ENCODE results near the gene CNOT2.

DNA sequence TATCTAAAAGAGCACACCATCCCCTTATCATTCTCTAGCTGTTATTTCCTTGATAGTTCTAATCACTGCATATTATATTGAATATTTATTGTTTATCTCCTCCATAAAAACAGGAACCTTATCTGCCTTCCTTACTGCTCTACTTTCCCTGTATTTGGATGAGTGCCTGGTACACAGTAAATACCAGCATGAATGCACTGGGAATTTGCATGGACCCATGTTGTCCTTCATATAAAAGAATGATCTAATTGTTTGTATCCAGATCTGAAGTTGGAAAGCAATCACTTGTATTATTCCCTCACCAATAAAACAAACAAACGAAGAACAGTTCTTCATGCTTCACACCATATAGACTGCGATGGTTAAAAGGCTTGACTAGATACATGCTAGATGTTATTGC lies 15.3 kb upstream of the CNOT2 start:
- TF ChIP-seq, protein P1, sequence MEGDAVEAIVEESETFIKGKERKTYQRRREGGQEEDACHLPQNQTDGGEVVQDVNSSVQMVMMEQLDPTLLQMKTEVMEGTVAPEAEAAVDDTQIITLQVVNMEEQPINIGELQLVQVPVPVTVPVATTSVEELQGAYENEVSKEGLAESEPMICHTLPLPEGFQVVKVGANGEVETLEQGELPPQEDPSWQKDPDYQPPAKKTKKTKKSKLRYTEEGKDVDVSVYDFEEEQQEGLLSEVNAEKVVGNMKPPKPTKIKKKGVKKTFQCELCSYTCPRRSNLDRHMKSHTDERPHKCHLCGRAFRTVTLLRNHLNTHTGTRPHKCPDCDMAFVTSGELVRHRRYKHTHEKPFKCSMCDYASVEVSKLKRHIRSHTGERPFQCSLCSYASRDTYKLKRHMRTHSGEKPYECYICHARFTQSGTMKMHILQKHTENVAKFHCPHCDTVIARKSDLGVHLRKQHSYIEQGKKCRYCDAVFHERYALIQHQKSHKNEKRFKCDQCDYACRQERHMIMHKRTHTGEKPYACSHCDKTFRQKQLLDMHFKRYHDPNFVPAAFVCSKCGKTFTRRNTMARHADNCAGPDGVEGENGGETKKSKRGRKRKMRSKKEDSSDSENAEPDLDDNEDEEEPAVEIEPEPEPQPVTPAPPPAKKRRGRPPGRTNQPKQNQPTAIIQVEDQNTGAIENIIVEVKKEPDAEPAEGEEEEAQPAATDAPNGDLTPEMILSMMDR (IDR thresholded peaks at IDR 0.05): no peak
- no peak for TF ChIP-seq POLR2A (IDR thresholded peaks at IDR 0.05)

All from heart left ventricle (tissue), 13 donors.